Measurements from ENCODE around the gene CECR2.
A peak's percentile ranks its signal among the peaks of the same experiment; 100 is the strongest.

Gene CECR2

DNA sequence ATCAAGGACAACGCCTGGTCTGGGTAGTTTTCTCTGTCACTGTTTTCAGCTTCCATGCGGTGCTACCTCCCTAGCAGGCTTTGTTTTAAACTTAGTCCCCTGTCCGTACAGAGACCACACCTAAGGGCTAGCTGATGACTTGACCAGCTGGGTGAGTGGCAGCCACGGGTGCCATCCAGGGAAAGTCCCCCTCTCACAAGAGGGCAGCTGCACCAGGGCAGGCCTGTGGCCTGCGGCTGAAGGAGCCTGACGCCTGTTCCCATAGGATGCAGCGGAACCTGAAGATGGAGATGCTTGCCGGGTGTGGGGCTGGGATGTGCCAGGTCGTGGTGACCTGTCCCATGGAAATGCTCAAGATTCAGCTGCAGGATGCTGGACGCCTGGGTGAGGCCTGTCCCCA, 213.9 kb downstream of the CECR2 start:
- H3K23ac ChIP-seq (ENCODE audit: low read depth, low read length, poor library complexity), result no peak overlapping the region
- no peak overlapping the region for H3K27ac ChIP-seq (replicated peaks; ENCODE audit: low read length)
- no peak overlapping the region for H4K91ac ChIP-seq (ENCODE audit: low read depth, low read length, poor library complexity)
- H4K8ac ChIP-seq (ENCODE audit: low read depth, low read length), result peak overlapping the region; percentile 72
- H3K9me3 ChIP-seq (replicated peaks in 1 of 2; ENCODE audit: control insufficient read depth in 2 of 2, insufficient read depth in 1 of 2, low read depth in 1 of 2, low read length in 2 of 2), result peaks cover 0 to 1% of the 10 kb centered on the region in 2 donors
- no peak overlapping the region for H2BK12ac ChIP-seq (ENCODE audit: low read length)
- H3K4me1 ChIP-seq (ENCODE audit: control insufficient read depth in 2 of 2, insufficient read depth in 1 of 2, low read depth in 1 of 2, low read length in 2 of 2), result peaks cover 6 to 7% of the 10 kb centered on the region in 2 donors
- H3K4me2 ChIP-seq (ENCODE audit: insufficient read depth, low read length, poor library complexity, severe bottlenecking), result no peak overlapping the region
- no peak overlapping the region for H2AFZ ChIP-seq (ENCODE audit: low read length)
- no peak overlapping the region for H3K9ac ChIP-seq (ENCODE audit: low read depth, low read length, poor library complexity)
- H3K18ac ChIP-seq (ENCODE audit: low read length), result no peak overlapping the region
- DNase-seq (ENCODE audit: low spot score), result no peak
- no peak overlapping the region for H2BK5ac ChIP-seq (ENCODE audit: low read length)
- H3K14ac ChIP-seq (ENCODE audit: low read length), result no peak overlapping the region
- no peaks in the 10 kb centered on the region for H3K79me1 ChIP-seq (ENCODE audit: low read depth, low read length)
- H3K36me3 ChIP-seq (replicated peaks in 1 of 2; ENCODE audit: control insufficient read depth in 2 of 2, insufficient read depth in 2 of 2, low read length in 2 of 2), result no peaks in the 10 kb centered on the region
- H2BK15ac ChIP-seq (ENCODE audit: low read length), result no peak overlapping the region
- no peaks in the 10 kb centered on the region for H3K27me3 ChIP-seq (ENCODE audit: control insufficient read depth in 3 of 3, insufficient read depth in 3 of 3, low read depth in 1 of 3, low read length in 3 of 3)
- no peak overlapping the region for H2BK120ac ChIP-seq (ENCODE audit: low read depth, low read length)
- WGBS, 2 donors (ENCODE audit: extremely low coverage in 2 of 2, insufficient read length in 2 of 2, insufficient replicate concordance in 1 of 2), result no CpG with 5 or more reads among the region's 10 CpGs
- H3K4ac ChIP-seq (ENCODE audit: low read length), result no peak overlapping the region
- no peak overlapping the region for H3K4me3 ChIP-seq (ENCODE audit: low read length in 2 of 2)
- H2AK5ac ChIP-seq (ENCODE audit: low read depth, low read length), result no peak overlapping the region

DNA sequence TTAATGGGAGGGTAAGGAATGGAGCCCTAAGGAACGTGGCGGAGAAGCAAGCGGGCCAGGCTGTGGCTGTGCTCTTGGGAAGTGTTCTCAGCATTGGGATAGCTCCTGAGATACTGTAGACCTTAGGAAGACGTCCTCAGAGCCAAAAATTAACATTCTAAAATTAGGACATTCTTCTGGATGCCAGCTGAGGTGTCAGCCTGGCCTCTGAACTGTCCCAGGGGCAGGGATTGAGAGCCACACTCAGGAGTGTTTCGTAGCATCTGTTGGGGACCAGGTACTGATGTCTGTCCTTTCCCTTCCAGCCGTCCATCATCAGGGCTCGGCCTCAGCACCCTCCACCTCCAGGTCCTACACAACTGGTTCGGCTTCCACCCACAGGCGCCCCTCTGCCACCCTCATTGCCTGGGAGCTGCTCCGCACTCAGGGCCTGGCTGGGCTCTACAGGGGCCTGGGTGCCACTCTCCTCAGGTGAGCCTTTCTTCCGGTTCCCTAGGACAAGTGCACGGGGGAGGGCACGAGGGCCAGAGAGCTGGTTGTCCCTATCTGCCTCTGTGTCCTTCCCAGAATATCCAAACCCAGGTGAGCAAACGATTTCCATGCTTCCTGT, 217.7 kb downstream of the CECR2 start:
- no peak overlapping the region for H2BK120ac ChIP-seq (ENCODE audit: low read depth, low read length)
- H2BK12ac ChIP-seq (ENCODE audit: low read length), result no peak overlapping the region

DNA sequence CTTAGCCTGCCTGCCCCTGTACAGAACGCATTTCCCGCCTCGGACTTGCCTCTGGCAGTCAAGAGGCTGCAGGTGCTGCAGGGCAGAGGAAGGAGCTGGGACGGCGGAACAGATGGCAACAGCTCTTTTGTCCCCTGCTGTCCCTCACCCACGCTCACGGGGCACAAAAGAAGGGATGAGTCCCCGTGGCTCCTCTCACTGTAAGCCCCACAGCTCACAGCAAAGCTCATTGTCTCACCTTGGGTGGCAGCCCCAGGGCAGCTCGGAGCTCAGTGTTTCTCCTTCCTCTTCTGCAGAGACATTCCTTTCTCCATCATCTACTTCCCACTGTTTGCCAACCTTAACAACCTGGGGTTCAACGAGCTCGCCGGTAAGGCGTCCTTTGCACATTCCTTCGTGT, 218.4 kb downstream of the CECR2 start:
- no peak for DNase-seq (ENCODE audit: low spot score)
- no peak overlapping the region for H3K4me3 ChIP-seq (ENCODE audit: low read length in 2 of 2)
- H3K23ac ChIP-seq (ENCODE audit: low read depth, low read length, poor library complexity), result peak overlapping the region; percentile 45
- peaks cover 10 to 30% of the 10 kb centered on the region in 2 donors for H3K36me3 ChIP-seq (replicated peaks in 1 of 2; ENCODE audit: control insufficient read depth in 2 of 2, insufficient read depth in 2 of 2, low read length in 2 of 2)
- H2BK12ac ChIP-seq (ENCODE audit: low read length), result no peak overlapping the region
- no peaks in the 10 kb centered on the region for H3K79me1 ChIP-seq (ENCODE audit: low read depth, low read length)
- no peak overlapping the region for H2BK5ac ChIP-seq (ENCODE audit: low read length)
- H3K27ac ChIP-seq (replicated peaks; ENCODE audit: low read length), result no peak overlapping the region
- H3K9me3 ChIP-seq (replicated peaks in 1 of 2; ENCODE audit: control insufficient read depth in 2 of 2, insufficient read depth in 1 of 2, low read depth in 1 of 2, low read length in 2 of 2), result peaks cover 0 to 1% of the 10 kb centered on the region in 2 donors
- no peak overlapping the region for H3K4ac ChIP-seq (ENCODE audit: low read length)
- no peak overlapping the region for H2AFZ ChIP-seq (ENCODE audit: low read length)
- H4K8ac ChIP-seq (ENCODE audit: low read depth, low read length), result no peak overlapping the region
- H3K4me2 ChIP-seq (ENCODE audit: insufficient read depth, low read length, poor library complexity, severe bottlenecking), result no peak overlapping the region
- no peaks in the 10 kb centered on the region for H3K27me3 ChIP-seq (ENCODE audit: control insufficient read depth in 3 of 3, insufficient read depth in 3 of 3, low read depth in 1 of 3, low read length in 3 of 3)
- H3K4me1 ChIP-seq (ENCODE audit: control insufficient read depth in 2 of 2, insufficient read depth in 1 of 2, low read depth in 1 of 2, low read length in 2 of 2), result peaks cover 0 to 4% of the 10 kb centered on the region in 2 donors
- WGBS, 2 donors (ENCODE audit: extremely low coverage in 2 of 2, insufficient read length in 2 of 2, insufficient replicate concordance in 1 of 2), result no CpG with 5 or more reads among the region's 14 CpGs
- H2BK15ac ChIP-seq (ENCODE audit: low read length), result no peak overlapping the region
- H3K18ac ChIP-seq (ENCODE audit: low read length), result peak overlapping the region; percentile 59
- no peak overlapping the region for H2BK120ac ChIP-seq (ENCODE audit: low read depth, low read length)
- H3K14ac ChIP-seq (ENCODE audit: low read length), result peak overlapping the region; percentile 14
- no peak overlapping the region for H3K9ac ChIP-seq (ENCODE audit: low read depth, low read length, poor library complexity)
- peak overlapping the region; percentile 36 for H2AK5ac ChIP-seq (ENCODE audit: low read depth, low read length)
- H4K91ac ChIP-seq (ENCODE audit: low read depth, low read length, poor library complexity), result no peak overlapping the region

More for the DNA sequence above, 217.7 kb downstream of the CECR2 start:
- Histone ChIP-seq H3K9ac (ENCODE audit: low read depth, low read length, poor library complexity) (peak overlapping the region; percentile 22), H4K91ac (ENCODE audit: low read depth, low read length, poor library complexity) (no peak overlapping the region), H3K4me3 (ENCODE audit: low read length in 2 of 2) (no peak overlapping the region), H2BK5ac (ENCODE audit: low read length) (no peak overlapping the region), H3K4ac (ENCODE audit: low read length) (no peak overlapping the region), H3K36me3 (replicated peaks in 1 of 2; ENCODE audit: control insufficient read depth in 2 of 2, insufficient read depth in 2 of 2, low read length in 2 of 2) (peaks cover 4 to 23% of the 10 kb centered on the region in 2 donors), H3K27me3 (ENCODE audit: control insufficient read depth in 3 of 3, insufficient read depth in 3 of 3, low read depth in 1 of 3, low read length in 3 of 3) (no peaks in the 10 kb centered on the region), H2AFZ (ENCODE audit: low read length) (no peak overlapping the region), H3K14ac (ENCODE audit: low read length) (no peak overlapping the region), H3K23ac (ENCODE audit: low read depth, low read length, poor library complexity) (no peak overlapping the region), H3K79me1 (ENCODE audit: low read depth, low read length) (no peaks in the 10 kb centered on the region), H3K4me2 (ENCODE audit: insufficient read depth, low read length, poor library complexity, severe bottlenecking) (no peak overlapping the region), H3K18ac (ENCODE audit: low read length) (no peak overlapping the region), H3K4me1 (ENCODE audit: control insufficient read depth in 2 of 2, insufficient read depth in 1 of 2, low read depth in 1 of 2, low read length in 2 of 2) (peaks cover 0 to 4% of the 10 kb centered on the region in 2 donors), H2AK5ac (ENCODE audit: low read depth, low read length) (peak overlapping the region; percentile 29), H4K8ac (ENCODE audit: low read depth, low read length) (no peak overlapping the region), H3K27ac (replicated peaks; ENCODE audit: low read length) (no peak overlapping the region), H2BK15ac (ENCODE audit: low read length) (no peak overlapping the region), H3K9me3 (replicated peaks in 1 of 2; ENCODE audit: control insufficient read depth in 2 of 2, insufficient read depth in 1 of 2, low read depth in 1 of 2, low read length in 2 of 2) (peaks cover 0 to 1% of the 10 kb centered on the region in 2 donors)
- WGBS, 2 donors (ENCODE audit: extremely low coverage in 2 of 2, insufficient read length in 2 of 2, insufficient replicate concordance in 1 of 2), result no CpG with 5 or more reads among the region's 14 CpGs
- DNase-seq (ENCODE audit: low spot score), result no peak

DNA sequence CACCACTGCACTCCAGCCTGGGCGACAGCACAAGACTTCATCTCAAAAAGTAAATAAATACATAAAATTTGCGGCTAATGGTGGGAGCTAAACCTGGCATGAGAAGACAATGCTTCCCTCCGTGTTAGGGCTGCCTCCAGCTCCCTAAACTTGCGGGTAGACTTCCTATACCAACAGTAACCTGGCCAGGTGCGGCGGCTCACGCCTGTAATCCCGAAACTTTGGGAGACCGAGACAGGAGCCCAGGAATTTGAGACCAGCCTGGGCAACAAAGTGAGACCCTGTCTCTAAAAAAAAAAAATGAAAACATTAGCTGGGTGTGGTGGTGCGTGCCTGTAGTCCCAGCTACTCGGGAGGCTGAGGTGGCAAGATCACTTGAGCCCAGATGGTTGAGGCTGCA, 219.3 kb downstream of the CECR2 start:
- peaks cover 0 to 4% of the 10 kb centered on the region in 2 donors for H3K4me1 ChIP-seq (ENCODE audit: control insufficient read depth in 2 of 2, insufficient read depth in 1 of 2, low read depth in 1 of 2, low read length in 2 of 2)
- no peak overlapping the region for H2AFZ ChIP-seq (ENCODE audit: low read length)
- H3K27me3 ChIP-seq (ENCODE audit: control insufficient read depth in 3 of 3, insufficient read depth in 3 of 3, low read depth in 1 of 3, low read length in 3 of 3), result no peaks in the 10 kb centered on the region
- H2BK5ac ChIP-seq (ENCODE audit: low read length), result no peak overlapping the region
- peaks cover 12 to 39% of the 10 kb centered on the region in 2 donors for H3K36me3 ChIP-seq (replicated peaks in 1 of 2; ENCODE audit: control insufficient read depth in 2 of 2, insufficient read depth in 2 of 2, low read length in 2 of 2)
- no CpG with 5 or more reads among the region's 11 CpGs for WGBS, 2 donors (ENCODE audit: extremely low coverage in 2 of 2, insufficient read length in 2 of 2, insufficient replicate concordance in 1 of 2)
- no peak overlapping the region for H3K27ac ChIP-seq (replicated peaks; ENCODE audit: low read length)
- no peak overlapping the region for H2AK5ac ChIP-seq (ENCODE audit: low read depth, low read length)
- H3K79me1 ChIP-seq (ENCODE audit: low read depth, low read length), result no peaks in the 10 kb centered on the region
- no peak overlapping the region for H2BK12ac ChIP-seq (ENCODE audit: low read length)
- H3K4me2 ChIP-seq (ENCODE audit: insufficient read depth, low read length, poor library complexity, severe bottlenecking), result no peak overlapping the region
- no peak overlapping the region for H3K9ac ChIP-seq (ENCODE audit: low read depth, low read length, poor library complexity)
- peaks cover 0 to 1% of the 10 kb centered on the region in 2 donors for H3K9me3 ChIP-seq (replicated peaks in 1 of 2; ENCODE audit: control insufficient read depth in 2 of 2, insufficient read depth in 1 of 2, low read depth in 1 of 2, low read length in 2 of 2)
- no peak overlapping the region for H3K23ac ChIP-seq (ENCODE audit: low read depth, low read length, poor library complexity)
- no peak overlapping the region for H3K4ac ChIP-seq (ENCODE audit: low read length)
- H3K4me3 ChIP-seq (ENCODE audit: low read length in 2 of 2), result no peak overlapping the region
- H4K91ac ChIP-seq (ENCODE audit: low read depth, low read length, poor library complexity), result no peak overlapping the region
- DNase-seq (ENCODE audit: low spot score), result no peak
- H4K8ac ChIP-seq (ENCODE audit: low read depth, low read length), result no peak overlapping the region
- no peak overlapping the region for H3K14ac ChIP-seq (ENCODE audit: low read length)
- H2BK120ac ChIP-seq (ENCODE audit: low read depth, low read length), result no peak overlapping the region
- no peak overlapping the region for H2BK15ac ChIP-seq (ENCODE audit: low read length)
- no peak overlapping the region for H3K18ac ChIP-seq (ENCODE audit: low read length)
